ENCODE results near the gene ADGRG4. TPM values are rescaled to one million over a fixed set of nuclear protein-coding genes. Genes with fewer than 3 reads are reported as not detected.

The ADGRG4 gene, protein sequence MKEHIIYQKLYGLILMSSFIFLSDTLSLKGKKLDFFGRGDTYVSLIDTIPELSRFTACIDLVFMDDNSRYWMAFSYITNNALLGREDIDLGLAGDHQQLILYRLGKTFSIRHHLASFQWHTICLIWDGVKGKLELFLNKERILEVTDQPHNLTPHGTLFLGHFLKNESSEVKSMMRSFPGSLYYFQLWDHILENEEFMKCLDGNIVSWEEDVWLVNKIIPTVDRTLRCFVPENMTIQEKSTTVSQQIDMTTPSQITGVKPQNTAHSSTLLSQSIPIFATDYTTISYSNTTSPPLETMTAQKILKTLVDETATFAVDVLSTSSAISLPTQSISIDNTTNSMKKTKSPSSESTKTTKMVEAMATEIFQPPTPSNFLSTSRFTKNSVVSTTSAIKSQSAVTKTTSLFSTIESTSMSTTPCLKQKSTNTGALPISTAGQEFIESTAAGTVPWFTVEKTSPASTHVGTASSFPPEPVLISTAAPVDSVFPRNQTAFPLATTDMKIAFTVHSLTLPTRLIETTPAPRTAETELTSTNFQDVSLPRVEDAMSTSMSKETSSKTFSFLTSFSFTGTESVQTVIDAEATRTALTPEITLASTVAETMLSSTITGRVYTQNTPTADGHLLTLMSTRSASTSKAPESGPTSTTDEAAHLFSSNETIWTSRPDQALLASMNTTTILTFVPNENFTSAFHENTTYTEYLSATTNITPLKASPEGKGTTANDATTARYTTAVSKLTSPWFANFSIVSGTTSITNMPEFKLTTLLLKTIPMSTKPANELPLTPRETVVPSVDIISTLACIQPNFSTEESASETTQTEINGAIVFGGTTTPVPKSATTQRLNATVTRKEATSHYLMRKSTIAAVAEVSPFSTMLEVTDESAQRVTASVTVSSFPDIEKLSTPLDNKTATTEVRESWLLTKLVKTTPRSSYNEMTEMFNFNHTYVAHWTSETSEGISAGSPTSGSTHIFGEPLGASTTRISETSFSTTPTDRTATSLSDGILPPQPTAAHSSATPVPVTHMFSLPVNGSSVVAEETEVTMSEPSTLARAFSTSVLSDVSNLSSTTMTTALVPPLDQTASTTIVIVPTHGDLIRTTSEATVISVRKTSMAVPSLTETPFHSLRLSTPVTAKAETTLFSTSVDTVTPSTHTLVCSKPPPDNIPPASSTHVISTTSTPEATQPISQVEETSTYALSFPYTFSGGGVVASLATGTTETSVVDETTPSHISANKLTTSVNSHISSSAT (N-terminal part only)
- not detected for total RNA-seq

GRCh38 chrX:136300721-136301120 is at the start of gene ADGRG4:
Gene ADGRG4 (plus strand): TSS chrX:136300963. CDS start chrX:136308778, 7,815 bp downstream.

GRCh38 chrX:136251041-136251991 is 49.4 kb upstream of the ADGRG4 start, which contains the start of gene MAP7D3:
Gene MAP7D3 (minus strand): TSS chrX:136251400. CDS start chrX:136251358, 42 bp downstream.

Other genes with a start within 250 kb of the ADGRG4 start
- 423 TPM for gene FHL1, start 153.4 kb upstream of the ADGRG4 start, total RNA-seq
- gene MAP7D3, start 49.6 kb upstream of the ADGRG4 start, total RNA-seq: 12.1 TPM
- gene BRS3, start 187.0 kb downstream of the ADGRG4 start, total RNA-seq: not detected
- gene HTATSF1, start 196.6 kb downstream of the ADGRG4 start, total RNA-seq: 109 TPM
- gene VGLL1, start 231.3 kb downstream of the ADGRG4 start, total RNA-seq: 1.1 TPM